ENCODE measurements around the gene PCSK6.
A peak's percentile ranks its signal among the peaks of the same experiment; 100 is the strongest.
"Not testable (repeated sequence)": the region's sequence is repeated elsewhere in the genome, so short reads cannot be mapped to it uniquely, and the experiment has no call there.

Gene PCSK6

DNA sequence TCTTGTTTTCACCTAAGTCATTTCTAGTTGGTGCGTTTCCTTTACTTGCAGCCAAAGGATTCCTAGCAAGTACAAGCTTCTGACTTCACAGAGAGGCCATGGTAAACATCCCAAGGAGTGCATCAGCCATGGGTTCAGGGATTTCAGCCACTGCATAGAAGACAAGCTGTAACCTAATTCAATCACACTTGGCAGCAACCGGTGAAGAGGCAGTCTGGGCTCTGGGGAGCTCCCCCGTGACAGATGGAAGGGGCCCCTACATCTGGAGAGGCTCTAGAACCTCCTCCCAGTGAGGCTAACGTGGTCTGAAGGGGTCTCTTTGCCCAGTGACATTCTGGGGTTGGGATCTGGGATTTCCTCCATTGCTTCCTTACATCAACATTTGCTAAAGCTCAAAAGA is 186.1 kb downstream of the PCSK6 start:
- ATAC-seq, result no peak
- TF ChIP-seq SNAI2 (CRISPR knock-in tag; IDR thresholded peaks at IDR 0.05), result no peak
- TF ChIP-seq TOX (CRISPR knock-in tag; IDR thresholded peaks at IDR 0.05; ENCODE audit: borderline replicate concordance), result no peak
- TF ChIP-seq TCF4 (CRISPR knock-in tag; IDR thresholded peaks at IDR 0.05; ENCODE audit: borderline replicate concordance), result no peak
- no peak for TF ChIP-seq PPARA (CRISPR knock-in tag; IDR thresholded peaks at IDR 0.05; ENCODE audit: borderline replicate concordance)
- TF ChIP-seq RARB (CRISPR knock-in tag; IDR thresholded peaks at IDR 0.05), result no peak

GRCh38 chr15:101296418-101297405 is 192.8 kb downstream of the PCSK6 start:
- no peak for ATAC-seq
- TF ChIP-seq ESRRG (CRISPR knock-in tag; IDR thresholded peaks at IDR 0.05) (no peak), ZFP30 (CRISPR knock-in tag; IDR thresholded peaks at IDR 0.05) (no peak), SNAI2 (CRISPR knock-in tag; IDR thresholded peaks at IDR 0.05) (no peak), ZNF565 (CRISPR knock-in tag; conservative IDR thresholded peaks at IDR 0.05; ENCODE audit: low read depth) (no peak), GLIS3 (CRISPR knock-in tag; IDR thresholded peaks at IDR 0.05) (no peak)

DNA sequence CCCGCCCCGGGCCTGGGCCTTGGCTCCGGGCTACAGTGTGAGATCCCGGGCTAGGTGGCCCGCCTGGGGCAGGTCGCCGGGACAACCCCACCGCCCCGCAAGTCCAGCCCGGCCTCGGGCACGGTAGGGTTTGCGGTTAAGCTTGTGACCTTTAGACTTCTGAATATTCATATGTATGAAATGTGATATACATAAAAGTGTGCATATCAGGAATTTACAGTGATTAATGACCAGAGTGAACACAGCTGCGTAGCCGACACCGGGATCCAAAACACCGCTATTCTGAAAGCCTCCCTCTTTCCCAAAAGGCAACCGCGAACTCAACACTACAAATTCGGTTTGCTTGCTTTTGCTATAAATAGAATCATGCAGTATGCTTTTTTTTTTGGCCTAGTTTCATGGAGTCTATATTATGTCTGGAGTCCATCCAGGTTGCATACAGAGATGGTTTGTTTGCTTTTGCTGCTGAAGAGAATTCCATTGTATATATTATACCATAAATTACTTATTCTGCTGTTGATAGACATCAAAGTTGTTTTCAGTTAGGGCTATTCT is 193.8 kb downstream of the PCSK6 start:
- ATAC-seq, result no peak
- TF ChIP-seq PPARA (CRISPR knock-in tag; IDR thresholded peaks at IDR 0.05; ENCODE audit: borderline replicate concordance), result no peak
- no peak for TF ChIP-seq CSDC2 (CRISPR knock-in tag; IDR thresholded peaks at IDR 0.05)
- TF ChIP-seq ZC3H10 (CRISPR knock-in tag; IDR thresholded peaks at IDR 0.05), result no peak
- TF ChIP-seq BACH2 (CRISPR knock-in tag; IDR thresholded peaks at IDR 0.05; ENCODE audit: borderline replicate concordance), result no peak
- no peak for TF ChIP-seq SNAI2 (CRISPR knock-in tag; IDR thresholded peaks at IDR 0.05)
- TF ChIP-seq ZNF8 (CRISPR knock-in tag; IDR thresholded peaks at IDR 0.05), result no peak
- no peak for TF ChIP-seq TOX (CRISPR knock-in tag; IDR thresholded peaks at IDR 0.05; ENCODE audit: borderline replicate concordance)

GRCh38 chr15:101294731-101295606 is 194.5 kb downstream of the PCSK6 start, which contains the start of gene SNRPA1:
SNRPA1 (minus strand) TSS chr15:101295248; CDS start chr15:101295178, 70 bp downstream.
- peak; percentile 92 for ATAC-seq

GRCh38 chr15:101293122-101293521 is 196.4 kb downstream of the PCSK6 start:
- ATAC-seq, result no peak
- no peak for TF ChIP-seq ESRRG (CRISPR knock-in tag; IDR thresholded peaks at IDR 0.05)
- TF ChIP-seq, protein P1, sequence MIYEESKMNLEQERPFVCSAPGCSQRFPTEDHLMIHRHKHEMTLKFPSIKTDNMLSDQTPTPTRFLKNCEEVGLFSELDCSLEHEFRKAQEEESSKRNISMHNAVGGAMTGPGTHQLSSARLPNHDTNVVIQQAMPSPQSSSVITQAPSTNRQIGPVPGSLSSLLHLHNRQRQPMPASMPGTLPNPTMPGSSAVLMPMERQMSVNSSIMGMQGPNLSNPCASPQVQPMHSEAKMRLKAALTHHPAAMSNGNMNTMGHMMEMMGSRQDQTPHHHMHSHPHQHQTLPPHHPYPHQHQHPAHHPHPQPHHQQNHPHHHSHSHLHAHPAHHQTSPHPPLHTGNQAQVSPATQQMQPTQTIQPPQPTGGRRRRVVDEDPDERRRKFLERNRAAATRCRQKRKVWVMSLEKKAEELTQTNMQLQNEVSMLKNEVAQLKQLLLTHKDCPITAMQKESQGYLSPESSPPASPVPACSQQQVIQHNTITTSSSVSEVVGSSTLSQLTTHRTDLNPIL (CRISPR knock-in tag; IDR thresholded peaks at IDR 0.05; ENCODE audit: low read depth), result no peak

More at GRCh38 chr15:101294731-101295606, 194.5 kb downstream of the PCSK6 start, which contains the start of gene SNRPA1:
- TF ChIP-seq ZFP30 (CRISPR knock-in tag; IDR thresholded peaks at IDR 0.05) (no peak), ESRRG (CRISPR knock-in tag; IDR thresholded peaks at IDR 0.05) (no peak), ZNF565 (CRISPR knock-in tag; conservative IDR thresholded peaks at IDR 0.05; ENCODE audit: low read depth) (no peak), TSHZ2 (CRISPR knock-in tag; IDR thresholded peaks at IDR 0.05) (no peak)

DNA sequence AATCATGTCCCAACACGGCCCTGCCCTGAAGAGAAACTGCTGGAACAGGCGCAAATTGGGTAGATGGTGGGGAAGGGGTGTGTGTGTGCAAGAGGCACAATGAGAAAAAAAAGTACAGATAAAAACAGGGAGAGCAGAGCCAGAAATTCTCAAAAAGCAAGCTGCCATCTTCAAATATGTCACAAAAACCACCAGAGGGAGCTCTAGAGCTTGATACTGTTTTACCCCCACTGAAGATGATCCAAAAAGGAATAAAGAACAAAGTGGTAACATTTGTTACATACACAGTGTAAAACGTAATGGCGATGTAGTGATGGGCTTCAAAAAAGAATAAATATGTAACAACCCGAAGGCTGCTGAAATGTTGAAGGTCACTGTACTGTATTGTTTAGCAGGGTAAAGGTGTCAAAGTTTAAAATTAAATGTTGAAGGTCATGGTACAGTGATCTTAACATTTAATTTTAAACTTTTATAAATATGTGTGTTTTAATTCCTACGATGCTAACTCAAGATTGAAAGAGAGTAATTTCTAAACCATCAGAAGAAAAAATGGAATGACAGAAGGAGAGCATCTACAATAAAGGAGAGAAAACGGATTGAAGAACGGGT is 200.5 kb downstream of the PCSK6 start:
- no peak for TF ChIP-seq ISL1 (CRISPR knock-in tag; IDR thresholded peaks at IDR 0.05)
- no peak for TF ChIP-seq ZFP30 (CRISPR knock-in tag; IDR thresholded peaks at IDR 0.05)
- TF ChIP-seq, protein P1 (CRISPR knock-in tag; IDR thresholded peaks at IDR 0.05; ENCODE audit: low read depth), result no peak
- ATAC-seq, result peak; percentile 53

DNA sequence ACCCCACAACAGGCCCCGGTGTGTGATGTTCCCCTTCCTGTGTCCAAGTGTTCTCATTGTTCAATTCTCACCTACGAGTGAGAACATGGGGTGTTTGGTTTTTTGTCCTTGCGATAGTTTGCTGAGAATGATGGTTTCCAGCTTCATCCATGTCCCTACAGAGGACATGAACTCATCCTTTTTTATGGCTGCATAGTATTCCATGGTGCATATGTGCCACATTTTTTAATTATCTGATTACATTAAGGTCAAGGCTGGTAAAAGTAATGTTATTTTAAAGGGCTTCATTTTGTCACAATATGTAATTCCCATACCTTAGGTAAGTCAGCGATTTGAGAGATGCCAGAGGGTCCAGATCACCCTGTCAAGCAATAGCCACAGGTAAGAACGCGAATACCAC is 202.2 kb downstream of the PCSK6 start:
- ATAC-seq, result not testable (repeated sequence)

All from SK-N-SH treated with all-trans-retinoic acid at 6 μM for 48 hours (cell line).